Fibroblast of lung (primary cell): ENCODE measurements around the gene XAB2. TPM values are rescaled to one million over a fixed set of nuclear protein-coding genes. Genes with fewer than 3 reads are reported as not detected.
A peak's percentile ranks its signal among the peaks of the same experiment; 100 is the strongest.

Experiments
- DNase-seq, 2 donors: peaks; one replicate each; pipeline versions ENCODE4 v3.0.0 to v3.0.0-alpha.2; 2010; ENCODE audit warnings: low read depth in 2 of 2
- H2AFZ ChIP-seq: 2 replicates; pipeline ENCODE4 v1.5.1; 2012; ENCODE audit warnings: low read length, control low read depth, inconsistent platforms
- H3K27ac ChIP-seq: 2 replicates; pipeline ENCODE4 v1.5.1; 2011; ENCODE audit warnings: low read length, control low read depth; ENCODE audit not compliant: insufficient read depth
- H3K27me3 ChIP-seq: 2 replicates; pipeline ENCODE4 v1.5.1; 2011; ENCODE audit warnings: mild to moderate bottlenecking, low read length; ENCODE audit not compliant: control insufficient read depth, insufficient read depth
- H3K36me3 ChIP-seq: 2 replicates; pipeline ENCODE4 v1.5.1; 2011; ENCODE audit warnings: low read length; ENCODE audit not compliant: control insufficient read depth, insufficient read depth
- H3K4me1 ChIP-seq: 2 replicates; pipeline ENCODE4 v1.5.1; 2011; ENCODE audit warnings: low read length; ENCODE audit not compliant: control insufficient read depth, insufficient read depth; ENCODE audit errors: extremely low read depth
- H3K4me2 ChIP-seq: 2 replicates; pipeline ENCODE4 v1.5.1; 2011; ENCODE audit warnings: low read length, control low read depth; ENCODE audit not compliant: insufficient read depth; ENCODE audit errors: extremely low read depth
- H3K4me3 ChIP-seq, 4 experiments: fragments of 200-600 bp in 1 of 4; sonication (generic) in 1 of 4; replicated peaks in 1 of 4; 2 replicates each; pipeline ENCODE4 v1.5.1; 2011 to 2016; ENCODE audit warnings: low read length in 4 of 4, low read depth in 3 of 4, mild to moderate bottlenecking in 3 of 4, control low read depth in 2 of 4, inconsistent platforms in 1 of 4, mixed read lengths in 1 of 4; ENCODE audit not compliant: insufficient read depth in 1 of 4; ENCODE audit errors: control extremely low read depth in 1 of 4
- H3K79me2 ChIP-seq: 2 replicates; pipeline ENCODE4 v1.5.1; 2012; ENCODE audit warnings: mild to moderate bottlenecking, low read length, inconsistent platforms; ENCODE audit not compliant: control insufficient read depth, insufficient read depth
- H3K9ac ChIP-seq: 2 replicates; pipeline ENCODE4 v1.5.1; 2011; ENCODE audit warnings: mild to moderate bottlenecking, low read length, control low read depth; ENCODE audit not compliant: insufficient read depth
- H3K9me3 ChIP-seq: 2 replicates; pipeline ENCODE4 v1.5.1; 2012; ENCODE audit warnings: low read depth, low read length; ENCODE audit not compliant: control insufficient read depth, insufficient read depth
- H4K20me1 ChIP-seq: 2 replicates; pipeline ENCODE4 v1.5.1; 2011; ENCODE audit warnings: low read length; ENCODE audit not compliant: control insufficient read depth, insufficient read depth; ENCODE audit errors: extremely low read depth
- EZH2 ChIP-seq: IDR thresholded peaks from 2 replicates; pipeline ENCODE4 v1.5.1; 2012; ENCODE audit warnings: low read length, control low read depth, mild to moderate bottlenecking; ENCODE audit errors: missing control alignments
- polyA plus RNA-seq, 2 donors: library from polyadenylated mRNA; depleted of rRNA in 1 of 2; stranded (reverse) in 1 of 2; unstranded in 1 of 2; fragments of >200 nt; gene quantifications; 2 replicates each; pipeline ENCODE4 v1.2.1, GENCODE V29; 2011 to 2012; ENCODE audit warnings: missing spikeins in 1 of 2
- total RNA-seq: library from RNA; depleted of rRNA; stranded (reverse); fragments of >200 nt; gene quantifications from 2 replicates; pipeline ENCODE4 v1.2.1, GENCODE V29; 2014
- TF ChIP-seq, protein P1 (sequence below), 2 donors: IDR thresholded peaks in 1 of 2; conservative IDR thresholded peaks in 1 of 2; 1 replicate in 1 of 2; 2 replicates in 1 of 2; pipeline ENCODE4 v1.5.1; 2011 to 2012; ENCODE audit warnings: low read length in 2 of 2, control low read depth in 1 of 2, inconsistent platforms in 1 of 2, low read depth in 1 of 2, mild to moderate bottlenecking in 1 of 2

The XAB2 gene
- total and polyA plus RNA-seq, 2 donors (not counting 1 experiment from before 2014, with no cell fraction given), result 12.5 to 28.2 TPM

- no peak overlapping the region for H3K9ac ChIP-seq
- H3K79me2 ChIP-seq, result no peaks in the 10 kb centered on the region
- no peaks in the 10 kb centered on the region for H4K20me1 ChIP-seq
- peaks cover 21% of the 10 kb centered on the region for H3K27me3 ChIP-seq
- no peak overlapping the region for H3K4me2 ChIP-seq
- H3K27ac ChIP-seq, result no peak overlapping the region
- no peak for DNase-seq
- TF ChIP-seq, protein P1, sequence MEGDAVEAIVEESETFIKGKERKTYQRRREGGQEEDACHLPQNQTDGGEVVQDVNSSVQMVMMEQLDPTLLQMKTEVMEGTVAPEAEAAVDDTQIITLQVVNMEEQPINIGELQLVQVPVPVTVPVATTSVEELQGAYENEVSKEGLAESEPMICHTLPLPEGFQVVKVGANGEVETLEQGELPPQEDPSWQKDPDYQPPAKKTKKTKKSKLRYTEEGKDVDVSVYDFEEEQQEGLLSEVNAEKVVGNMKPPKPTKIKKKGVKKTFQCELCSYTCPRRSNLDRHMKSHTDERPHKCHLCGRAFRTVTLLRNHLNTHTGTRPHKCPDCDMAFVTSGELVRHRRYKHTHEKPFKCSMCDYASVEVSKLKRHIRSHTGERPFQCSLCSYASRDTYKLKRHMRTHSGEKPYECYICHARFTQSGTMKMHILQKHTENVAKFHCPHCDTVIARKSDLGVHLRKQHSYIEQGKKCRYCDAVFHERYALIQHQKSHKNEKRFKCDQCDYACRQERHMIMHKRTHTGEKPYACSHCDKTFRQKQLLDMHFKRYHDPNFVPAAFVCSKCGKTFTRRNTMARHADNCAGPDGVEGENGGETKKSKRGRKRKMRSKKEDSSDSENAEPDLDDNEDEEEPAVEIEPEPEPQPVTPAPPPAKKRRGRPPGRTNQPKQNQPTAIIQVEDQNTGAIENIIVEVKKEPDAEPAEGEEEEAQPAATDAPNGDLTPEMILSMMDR (conservative IDR thresholded peaks at IDR 0.05 in 1 of 2, IDR thresholded peaks at IDR 0.05 in 1 of 2; ENCODE audit: low read depth in 1 of 2, low read length in 2 of 2), result no peak
- no peak for TF ChIP-seq EZH2
- H2AFZ ChIP-seq, result no peak overlapping the region
- H3K36me3 ChIP-seq, result no peaks in the 10 kb centered on the region
- H3K4me3 ChIP-seq, result no peak overlapping the region
- H3K9me3 ChIP-seq, result no peaks in the 10 kb centered on the region
- no peaks in the 10 kb centered on the region for H3K4me1 ChIP-seq
Observed at GRCh38 chr19:7597689-7598088, 31.7 kb downstream of the XAB2 start.

DNA sequence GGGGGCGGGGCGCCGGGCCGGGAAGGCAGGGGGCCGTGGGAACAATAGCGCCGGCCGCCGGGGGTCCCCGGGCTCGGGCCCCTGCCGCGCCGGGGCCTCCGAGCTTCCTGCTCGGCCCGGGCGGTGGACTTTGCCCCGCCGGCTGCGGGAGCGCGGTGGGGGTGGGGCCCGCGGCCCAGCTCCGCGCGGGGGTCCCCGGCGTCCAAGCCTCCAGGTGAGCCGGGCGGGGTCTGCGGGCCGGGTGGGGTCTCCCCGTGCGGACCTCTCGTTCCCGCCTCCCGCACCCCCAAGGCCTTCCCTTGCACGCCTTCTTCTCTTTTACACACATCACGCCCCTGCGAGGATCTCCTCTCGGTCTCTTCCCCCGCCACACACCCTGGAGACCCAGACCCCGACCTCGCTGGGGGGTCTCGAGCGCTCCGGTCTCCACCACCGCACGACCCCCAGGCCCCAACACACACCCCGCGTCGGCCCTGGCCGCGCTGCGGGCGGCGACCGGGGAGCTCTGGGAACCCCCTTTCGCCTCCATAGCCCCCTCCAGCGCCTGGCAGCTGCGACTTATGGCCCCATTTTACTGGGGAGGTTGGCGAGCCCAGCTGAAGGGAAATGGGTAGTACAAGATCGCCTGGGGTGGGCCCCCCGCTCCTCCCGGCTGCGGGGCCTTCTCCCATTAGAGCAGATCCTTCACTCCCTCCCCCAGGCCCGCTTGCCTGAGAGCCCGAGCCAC lies 33.0 kb downstream of the XAB2 start:
- Histone ChIP-seq H2AFZ (no peak overlapping the region), H4K20me1 (no peaks in the 10 kb centered on the region), H3K4me3 (no peak overlapping the region), H3K4me1 (no peaks in the 10 kb centered on the region), H3K9ac (no peak overlapping the region), H3K27ac (no peak overlapping the region), H3K9me3 (no peaks in the 10 kb centered on the region), H3K4me2 (no peak overlapping the region), H3K27me3 (peaks cover 21% of the 10 kb centered on the region), H3K36me3 (no peaks in the 10 kb centered on the region), H3K79me2 (no peaks in the 10 kb centered on the region)
- no peak for DNase-seq
- TF ChIP-seq, protein P1 (conservative IDR thresholded peaks at IDR 0.05 in 1 of 2, IDR thresholded peaks at IDR 0.05 in 1 of 2; ENCODE audit: low read depth in 1 of 2, low read length in 2 of 2), result no peak
- TF ChIP-seq EZH2, result peak; percentile 63

GRCh38 chr19:7595466-7596133 lies 33.7 kb downstream of the XAB2 start, which contains the start of gene CAMSAP3:
Gene CAMSAP3, plus strand, starts transcription at chr19:7595863. Its CDS starts 140 bp downstream, at chr19:7596003.
- Histone ChIP-seq H3K36me3 (no peaks in the 10 kb centered on the region), H3K4me1 (no peaks in the 10 kb centered on the region), H3K9me3 (no peaks in the 10 kb centered on the region), H2AFZ (no peak within 1 kb of the TSS), H3K27ac (no peak within 1 kb of the TSS), H3K27me3 (peaks cover 21% of the 10 kb centered on the region), H3K9ac (no peak within 1 kb of the TSS), H3K79me2 (no peaks in the 10 kb centered on the region), H3K4me3 (peak within 1 kb of the TSS in 1 of 4 experiments; percentile 10), H4K20me1 (no peaks in the 10 kb centered on the region), H3K4me2 (no peak within 1 kb of the TSS)
- DNase-seq, result peak in 1 of 2 donors; percentile 1
- TF ChIP-seq EZH2, result peak; percentile 91
- TF ChIP-seq, protein P1 (conservative IDR thresholded peaks at IDR 0.05 in 1 of 2, IDR thresholded peaks at IDR 0.05 in 1 of 2; ENCODE audit: low read depth in 1 of 2, low read length in 2 of 2), result no peak
